ENCODE data around the gene PDE1A.

Gene PDE1A

DNA sequence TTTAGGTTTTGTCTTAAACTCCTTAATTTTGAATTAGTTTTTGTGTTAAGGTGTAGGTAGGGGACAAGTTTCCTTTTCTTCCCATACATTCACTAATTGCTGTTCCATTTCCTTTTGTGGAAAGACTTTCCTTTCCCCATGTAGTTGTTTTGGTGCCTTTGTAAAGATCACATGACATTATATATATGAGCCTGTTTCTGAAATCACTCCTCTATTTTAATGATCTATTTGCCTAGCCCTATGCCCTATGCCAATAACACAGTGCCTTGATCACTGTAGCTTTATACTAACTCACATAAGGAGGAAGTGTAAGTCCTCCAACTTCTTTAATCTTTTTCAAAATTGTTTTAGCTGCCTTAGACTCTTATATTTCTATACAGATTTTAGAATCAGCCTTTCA lies 229.3 kb downstream of the PDE1A start:
- DNase-seq (ENCODE audit: low read depth), result no peak

DNA sequence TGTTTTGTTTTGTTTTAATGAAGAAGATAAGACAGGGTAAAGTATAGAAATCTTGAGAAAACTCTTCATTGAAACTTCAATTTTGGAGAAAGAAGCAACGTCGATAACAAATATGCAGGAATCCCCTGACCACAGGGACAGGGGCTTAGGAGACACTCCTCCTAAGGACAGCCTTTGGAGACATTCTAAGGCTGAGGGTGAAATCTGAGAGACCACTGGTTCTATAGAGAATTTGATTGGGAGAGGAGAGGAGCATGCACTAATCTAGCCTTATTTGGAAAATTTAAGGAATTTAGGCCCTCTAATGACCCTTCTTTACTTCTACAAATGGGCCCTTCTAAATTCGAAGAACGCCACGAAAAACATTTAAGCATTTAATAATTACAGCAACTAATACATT lies 233.5 kb downstream of the PDE1A start:
- no peak for DNase-seq (ENCODE audit: low read depth)

DNA sequence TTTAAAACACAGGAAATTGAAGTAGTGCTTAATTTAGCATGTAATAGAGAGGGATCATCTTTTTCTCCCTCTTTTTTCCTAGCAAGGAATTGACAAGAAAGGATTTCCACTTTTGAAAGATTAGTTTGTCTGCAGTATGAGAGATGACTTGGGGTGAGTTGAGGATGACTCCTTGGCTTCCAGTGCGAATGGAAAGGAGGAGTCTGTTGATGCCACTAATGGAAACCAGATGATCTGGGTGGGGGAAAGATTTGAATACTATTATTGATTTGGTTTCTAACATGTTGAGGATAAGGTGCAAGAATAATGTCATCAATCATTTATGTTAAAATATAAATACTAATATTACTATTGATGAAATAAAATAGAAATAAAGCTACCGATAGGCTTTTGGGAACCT lies 235.8 kb downstream of the PDE1A start:
- DNase-seq (ENCODE audit: low read depth), result no peak

DNA sequence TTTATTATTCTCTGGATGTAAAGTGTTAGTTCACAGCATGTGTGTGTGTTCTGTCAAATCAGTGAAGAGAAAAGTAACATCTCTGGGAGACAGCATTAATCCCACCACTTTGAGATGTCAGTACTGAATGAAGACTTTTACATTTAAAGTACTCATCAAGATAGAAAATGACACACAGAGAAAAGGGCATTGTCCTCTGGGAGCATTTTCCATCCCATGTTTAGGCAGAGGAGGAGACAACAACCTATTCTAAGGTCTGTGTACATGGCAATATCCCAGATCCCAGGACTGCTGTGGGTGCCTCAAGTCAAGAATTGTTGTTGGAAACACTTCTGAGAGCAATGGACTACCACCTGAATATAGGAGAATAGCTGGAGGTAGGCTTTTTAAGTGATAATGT lies 239.7 kb downstream of the PDE1A start:
- DNase-seq (ENCODE audit: low read depth), result no peak

DNA sequence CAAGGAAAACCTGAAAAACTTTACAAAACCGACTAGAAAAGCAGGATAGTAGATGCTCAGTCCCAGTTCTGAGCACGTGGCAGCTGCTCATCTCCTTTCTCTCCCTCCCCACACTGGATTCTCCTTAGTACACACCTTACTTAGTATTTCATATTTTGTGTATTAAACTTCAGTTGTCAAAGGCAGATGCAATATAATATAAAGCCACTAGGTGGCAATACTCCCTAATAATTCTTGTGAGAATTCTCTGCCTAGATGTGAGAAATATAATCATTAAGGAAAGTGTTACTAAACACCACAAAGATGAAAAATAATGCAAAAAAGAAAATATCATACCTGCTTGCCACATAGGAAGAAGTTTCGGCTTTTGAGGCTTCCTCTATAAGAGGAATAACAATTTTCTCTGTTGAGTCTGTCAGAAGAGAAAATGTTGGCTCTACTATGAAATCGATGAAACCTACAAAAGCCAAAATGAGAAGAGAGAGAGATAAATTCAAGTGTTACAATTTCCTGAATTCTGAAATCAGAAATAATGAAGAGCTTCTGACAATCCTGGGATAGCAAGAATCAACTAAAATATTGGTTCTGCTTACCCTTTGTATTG lies 240.6 kb downstream of the PDE1A start:
- DNase-seq (ENCODE audit: low read depth), result peak; percentile 50

DNA sequence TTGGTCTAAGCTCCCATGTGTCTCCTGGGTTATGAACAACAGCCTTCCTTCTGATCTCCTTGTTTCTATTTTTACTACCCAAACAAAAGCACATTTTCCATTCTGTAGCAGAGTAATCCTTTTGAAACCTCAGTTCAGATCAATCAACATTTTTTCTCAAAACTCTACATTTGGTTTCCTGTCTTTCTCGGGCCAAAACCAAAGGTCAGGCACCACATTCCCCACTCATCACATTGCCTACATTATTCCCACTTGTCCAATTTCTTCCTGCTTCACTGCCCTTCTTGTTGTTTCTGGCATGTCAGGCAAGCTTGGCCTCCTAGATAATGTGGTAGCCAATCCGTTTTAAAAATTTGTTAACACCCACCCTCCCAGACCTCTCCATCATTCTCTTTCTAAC lies 244.4 kb downstream of the PDE1A start:
- no peak for DNase-seq (ENCODE audit: low read depth)

DNA sequence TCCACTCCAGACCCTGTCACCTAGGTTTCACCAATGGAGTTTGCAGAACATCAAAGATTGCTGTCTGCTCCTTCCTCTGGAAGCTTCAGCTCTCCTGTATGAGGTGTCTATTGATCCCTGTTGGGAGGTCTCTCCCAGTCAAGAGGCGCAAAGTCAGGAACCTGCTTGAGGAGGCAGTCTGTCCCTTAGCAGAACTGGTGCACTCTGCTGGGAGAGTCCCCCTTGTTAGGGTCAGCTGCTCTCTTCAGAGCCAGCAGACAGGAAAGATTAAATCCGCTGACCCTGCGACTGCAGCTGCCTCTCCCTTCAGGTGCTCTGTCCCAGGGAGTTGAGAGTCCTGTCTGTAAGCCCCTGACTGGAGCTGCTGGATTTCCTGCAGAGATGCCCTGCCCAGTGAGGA lies 245.5 kb downstream of the PDE1A start:
- DNase-seq (ENCODE audit: low read depth), result no peak

DNA sequence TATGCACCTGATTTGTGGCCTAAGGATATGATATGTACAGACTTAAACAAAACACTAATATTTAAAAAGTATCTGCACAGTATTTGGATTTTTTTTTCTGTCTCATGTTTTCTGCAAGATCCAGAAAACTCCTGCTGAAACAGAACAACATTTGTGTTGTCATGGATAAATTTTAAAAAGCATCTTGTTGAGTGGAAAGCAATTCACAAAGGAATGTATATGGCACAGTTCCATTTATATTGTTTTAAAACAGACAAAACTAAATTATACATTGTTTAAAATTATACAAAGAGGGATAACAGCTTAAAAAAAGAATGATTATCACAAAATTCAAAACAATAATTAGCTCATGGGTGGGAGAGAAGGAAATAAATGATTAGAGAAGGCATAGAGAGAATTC lies 247.7 kb downstream of the PDE1A start:
- DNase-seq (ENCODE audit: low read depth), result no peak

DNA sequence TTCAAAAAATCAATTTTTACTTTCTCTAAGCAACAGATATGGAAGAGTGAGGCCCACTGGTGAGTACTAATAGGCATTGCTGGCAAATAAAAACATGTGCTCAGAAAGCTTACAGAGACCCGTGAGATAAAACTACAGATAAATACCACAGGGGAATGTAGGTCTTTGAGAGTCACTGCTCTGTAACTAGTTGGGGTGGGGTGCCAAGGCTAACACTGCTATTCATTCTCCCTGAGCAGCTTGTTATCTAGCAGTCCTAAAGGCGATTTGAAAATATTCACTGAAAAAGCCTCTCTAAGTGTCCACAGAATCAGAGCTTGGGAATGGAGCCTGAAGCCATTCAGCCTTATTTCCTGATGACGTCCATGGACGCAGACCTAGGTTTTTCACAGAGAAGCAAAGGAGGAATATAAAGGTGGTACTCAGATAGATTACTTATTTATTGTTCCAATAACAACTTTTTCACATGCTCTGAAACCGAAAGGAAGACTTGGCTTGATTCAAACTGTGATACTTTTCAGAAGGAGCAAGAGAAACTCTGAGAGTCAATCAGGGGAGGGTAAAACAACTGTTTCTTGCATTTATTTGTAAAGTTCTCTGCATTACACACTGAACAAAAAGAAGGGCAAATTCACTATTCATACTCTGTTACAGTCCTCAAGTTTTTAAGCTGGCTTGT lies 252.8 kb downstream of the PDE1A start:
- DNase-seq (ENCODE audit: low read depth), result peak; percentile 15

DNA sequence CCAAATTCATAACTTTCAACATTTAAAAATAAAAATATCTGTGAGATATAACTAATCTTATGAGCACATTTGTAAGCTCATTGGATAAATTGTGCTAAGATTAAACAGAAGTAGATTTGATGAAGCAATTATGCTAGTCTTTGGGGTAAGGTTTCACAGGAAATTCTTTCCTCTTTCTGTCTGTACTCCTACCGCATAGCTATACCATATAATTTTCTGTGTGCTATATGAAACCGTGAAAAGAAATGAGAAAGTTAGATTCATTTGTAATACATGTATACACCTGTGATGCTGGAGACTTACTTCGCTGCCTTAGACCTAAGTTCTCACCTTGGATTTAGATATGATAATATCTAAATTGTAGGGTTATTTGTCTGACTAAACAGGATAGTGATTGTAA lies 256.5 kb downstream of the PDE1A start:
- DNase-seq (ENCODE audit: low read depth), result no peak

DNA sequence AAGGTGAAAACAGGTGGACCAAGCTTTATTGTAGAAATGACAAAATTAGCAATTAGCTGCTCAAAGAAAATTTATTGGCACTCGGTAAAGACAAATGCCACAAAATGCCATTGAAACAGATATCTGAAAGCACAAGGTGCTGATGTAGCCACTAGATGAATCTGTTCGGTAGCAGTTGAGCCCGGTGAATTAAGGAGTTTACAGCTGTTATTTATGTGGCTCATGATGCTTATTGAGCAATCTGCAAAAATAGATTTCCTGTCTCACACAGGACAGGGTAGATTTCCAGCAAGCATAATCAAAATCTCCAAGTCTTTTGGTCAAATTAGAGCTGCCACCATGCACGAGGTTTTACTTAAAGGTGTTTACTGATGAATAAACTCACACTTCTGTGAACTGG lies 259.0 kb downstream of the PDE1A start:
- DNase-seq (ENCODE audit: low read depth), result no peak

DNA sequence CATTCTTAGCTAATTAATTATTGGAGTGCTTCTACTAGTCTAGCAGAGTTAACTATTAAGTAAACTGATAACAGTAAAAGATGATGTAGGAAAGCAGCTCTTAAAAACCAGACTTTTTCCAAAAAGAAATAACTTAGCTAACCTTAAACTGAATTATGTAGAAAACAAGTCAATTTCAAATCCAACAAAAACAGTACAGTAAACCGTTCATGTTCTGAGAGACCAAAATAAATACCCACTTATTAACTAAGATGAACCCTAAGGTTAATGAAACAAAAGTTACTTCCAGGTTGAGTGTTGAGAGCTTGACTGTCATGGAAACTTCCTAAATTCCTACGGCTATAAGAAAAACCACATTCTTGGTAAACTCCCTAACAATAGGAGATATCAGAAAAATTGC lies 260.0 kb downstream of the PDE1A start:
- no peak for DNase-seq (ENCODE audit: low read depth)

DNA sequence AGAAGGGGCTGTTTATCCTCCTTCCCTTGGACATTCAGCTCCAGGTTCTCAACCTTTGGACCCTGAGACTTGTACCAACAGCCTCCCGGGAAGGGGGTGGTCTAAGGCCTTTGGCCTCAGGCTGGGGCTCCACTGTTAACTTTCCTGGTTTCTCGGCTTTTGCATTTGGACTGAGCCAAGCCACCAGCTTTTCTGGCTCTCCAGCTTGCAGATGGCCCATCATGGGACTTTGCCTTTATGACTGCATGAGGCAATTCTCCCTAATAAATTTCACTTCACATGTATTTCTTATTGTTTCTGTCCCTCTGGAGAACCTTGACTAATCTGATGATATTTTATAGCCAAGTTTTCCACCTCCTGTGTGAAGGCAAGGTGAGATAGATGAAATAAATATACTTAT lies 260.4 kb downstream of the PDE1A start:
- DNase-seq (ENCODE audit: low read depth), result no peak

DNA sequence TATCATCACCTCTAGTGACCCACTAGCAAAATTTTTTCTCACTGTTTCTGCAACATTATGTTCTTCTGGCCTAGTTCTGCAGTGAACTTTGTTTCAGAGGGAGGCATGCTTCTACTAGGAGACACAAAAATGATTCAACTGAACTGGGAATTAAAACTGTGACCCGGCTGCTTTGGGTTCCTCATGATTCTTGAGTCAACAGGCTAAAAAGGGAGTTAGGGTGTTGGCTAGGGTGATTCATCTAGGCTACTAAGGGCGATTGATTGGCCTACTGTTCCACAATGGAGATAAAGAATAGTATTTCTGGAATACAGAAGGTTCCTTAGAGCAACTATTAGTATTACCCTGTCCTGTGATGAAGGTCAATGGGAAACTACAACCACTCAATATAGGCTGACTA lies 261.6 kb downstream of the PDE1A start:
- DNase-seq (ENCODE audit: low read depth), result no peak

DNA sequence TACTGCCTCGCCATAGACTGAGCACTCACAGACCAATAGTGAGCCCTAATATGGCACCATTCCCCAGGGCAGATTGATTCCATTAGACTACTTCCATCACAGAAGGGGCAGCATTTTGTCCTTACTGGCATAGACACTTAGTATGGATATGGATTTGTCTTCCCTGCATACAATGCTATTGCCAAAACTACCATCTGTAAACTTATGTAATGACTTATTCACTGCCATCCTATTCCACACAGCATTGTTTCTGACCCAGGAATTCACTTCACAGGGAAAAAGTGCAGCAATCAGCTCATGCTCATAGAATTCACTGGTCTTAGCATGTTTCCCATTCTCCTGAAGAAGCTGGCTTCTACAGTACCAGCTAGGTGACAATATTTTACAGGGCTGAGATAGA lies 262.1 kb downstream of the PDE1A start:
- DNase-seq (ENCODE audit: low read depth), result no peak

DNA sequence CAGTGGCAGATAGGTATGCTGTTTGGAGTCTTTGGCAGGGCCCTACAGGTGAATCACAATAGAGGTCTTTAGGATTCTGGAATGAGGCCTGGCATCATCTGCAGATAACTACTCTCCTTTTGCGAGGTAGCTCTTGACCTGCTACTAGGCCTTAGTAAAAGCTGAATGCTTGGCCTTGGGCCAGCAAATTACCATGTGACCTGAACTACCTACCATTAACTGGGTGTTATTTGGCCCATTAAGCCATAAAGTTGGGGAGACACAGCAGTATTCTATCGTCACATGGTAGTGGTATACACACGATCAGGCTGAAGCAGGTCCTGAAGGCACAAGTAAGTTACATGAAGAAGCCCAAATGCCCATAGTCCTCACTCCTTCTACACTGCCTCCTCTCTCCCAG lies 263.0 kb downstream of the PDE1A start:
- no peak for DNase-seq (ENCODE audit: low read depth)

DNA sequence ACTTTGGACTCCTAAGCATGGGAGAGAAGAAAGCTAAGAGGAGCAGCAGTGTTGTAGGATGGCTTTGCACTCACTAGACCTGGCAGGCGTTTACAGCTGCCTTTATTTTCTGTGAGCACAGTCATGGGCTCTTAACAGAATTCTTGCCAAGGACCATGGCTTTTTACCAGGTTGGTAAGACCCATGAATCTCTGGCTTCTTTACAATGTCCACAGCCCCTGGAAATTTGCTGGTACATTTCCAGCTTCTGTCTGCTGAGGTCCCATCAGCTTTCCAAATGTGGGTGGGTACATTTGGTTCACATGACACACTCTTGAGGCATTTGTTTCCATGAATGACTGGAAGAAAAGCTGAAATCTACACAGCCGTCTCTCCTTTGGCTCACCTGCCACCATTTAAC lies 278.5 kb downstream of the PDE1A start:
- DNase-seq (ENCODE audit: low read depth), result peak; percentile 21

DNA sequence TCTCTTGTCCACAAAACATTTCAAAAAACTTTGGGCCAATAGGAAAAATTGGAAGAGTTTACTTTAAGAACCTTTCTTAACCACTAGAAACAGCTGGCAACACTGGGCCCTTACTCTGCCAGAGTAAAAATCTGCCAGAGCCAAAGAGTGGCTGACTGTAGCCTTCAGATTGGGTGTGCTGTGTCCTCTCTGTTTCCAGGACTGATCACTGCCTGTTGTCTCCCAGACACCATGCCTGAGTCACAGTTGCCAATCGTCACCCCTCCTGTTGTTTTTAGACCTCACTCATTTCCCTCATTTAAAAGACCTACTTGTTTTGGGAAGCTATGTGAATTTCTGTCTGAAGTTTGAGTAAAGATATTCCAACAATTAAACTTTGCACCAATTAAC lies 282.1 kb downstream of the PDE1A start:
- DNase-seq (ENCODE audit: low read depth), result peak; percentile 23

DNA sequence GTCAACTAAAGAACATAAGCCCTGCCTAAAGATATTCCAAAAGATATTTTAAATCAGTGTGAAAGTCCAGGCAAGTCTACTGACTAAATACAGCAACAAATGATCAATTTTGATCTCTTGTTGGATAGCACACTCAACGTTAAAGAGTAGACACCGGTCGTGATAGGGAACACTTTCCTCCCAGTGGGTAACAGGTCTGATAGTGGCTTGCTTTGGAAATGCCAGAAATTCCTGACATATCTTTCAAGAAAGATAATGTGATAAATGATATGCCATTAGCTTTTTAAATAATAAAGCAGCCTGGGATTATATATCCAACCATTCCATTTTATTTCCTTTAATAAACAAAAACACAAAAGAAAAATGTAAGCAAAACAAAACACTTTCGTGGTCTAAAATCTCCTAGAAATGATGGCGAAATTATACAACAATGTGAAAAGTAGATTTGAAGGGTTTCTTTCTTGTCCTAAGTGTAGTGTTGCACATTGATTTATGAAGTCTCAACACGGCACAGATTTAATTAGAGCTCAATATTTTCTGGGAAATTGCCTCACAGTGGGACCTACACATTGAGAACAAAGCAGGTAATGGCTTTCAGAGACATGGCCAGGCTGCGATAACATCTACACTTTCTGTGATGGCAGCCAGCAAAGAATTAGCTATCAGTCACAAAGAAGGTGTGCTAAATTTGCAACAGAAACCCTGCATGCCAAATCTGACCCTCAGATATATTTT lies 282.6 kb downstream of the PDE1A start:
- no peak for DNase-seq (ENCODE audit: low read depth)

DNA sequence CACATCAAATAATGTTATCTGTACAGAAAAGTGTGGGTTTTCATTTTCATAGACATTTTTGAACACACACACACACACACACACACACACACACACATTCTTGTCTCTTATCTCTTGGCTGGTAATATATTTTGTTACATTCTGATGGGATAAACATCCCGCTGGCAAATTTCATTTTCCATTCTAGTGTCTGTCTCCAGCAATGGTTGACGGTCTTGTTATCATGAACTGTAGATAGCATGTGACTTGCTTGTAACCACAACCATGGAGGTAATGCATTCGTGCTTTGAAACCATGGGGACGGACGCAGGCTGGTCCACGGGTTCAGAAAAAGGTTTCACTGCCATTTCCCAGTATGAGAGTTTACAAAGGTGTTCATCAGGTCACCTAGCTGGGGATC lies 284.8 kb downstream of the PDE1A start:
- no peak for DNase-seq (ENCODE audit: low read depth)

DNA sequence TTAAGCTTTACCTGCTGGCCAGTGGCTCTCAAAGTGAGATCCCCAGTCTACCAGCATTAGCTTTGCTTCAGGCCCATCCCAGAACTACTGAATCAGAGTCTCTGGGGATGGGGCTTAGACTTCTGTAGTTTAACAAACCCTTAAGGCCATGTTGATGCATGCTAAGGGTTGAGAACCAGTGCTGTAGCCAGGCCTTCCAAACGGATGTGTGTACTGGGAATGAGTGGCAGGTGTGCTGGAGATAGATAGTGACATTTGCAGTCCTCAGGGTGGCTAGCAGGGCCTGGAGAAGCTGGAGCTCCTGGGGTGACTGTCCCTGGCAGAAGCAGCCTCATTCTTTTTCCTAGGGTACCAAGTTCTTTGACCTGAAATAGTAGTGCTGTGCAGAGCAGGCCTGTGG lies 292.6 kb downstream of the PDE1A start:
- no peak for DNase-seq (ENCODE audit: low read depth)

DNA sequence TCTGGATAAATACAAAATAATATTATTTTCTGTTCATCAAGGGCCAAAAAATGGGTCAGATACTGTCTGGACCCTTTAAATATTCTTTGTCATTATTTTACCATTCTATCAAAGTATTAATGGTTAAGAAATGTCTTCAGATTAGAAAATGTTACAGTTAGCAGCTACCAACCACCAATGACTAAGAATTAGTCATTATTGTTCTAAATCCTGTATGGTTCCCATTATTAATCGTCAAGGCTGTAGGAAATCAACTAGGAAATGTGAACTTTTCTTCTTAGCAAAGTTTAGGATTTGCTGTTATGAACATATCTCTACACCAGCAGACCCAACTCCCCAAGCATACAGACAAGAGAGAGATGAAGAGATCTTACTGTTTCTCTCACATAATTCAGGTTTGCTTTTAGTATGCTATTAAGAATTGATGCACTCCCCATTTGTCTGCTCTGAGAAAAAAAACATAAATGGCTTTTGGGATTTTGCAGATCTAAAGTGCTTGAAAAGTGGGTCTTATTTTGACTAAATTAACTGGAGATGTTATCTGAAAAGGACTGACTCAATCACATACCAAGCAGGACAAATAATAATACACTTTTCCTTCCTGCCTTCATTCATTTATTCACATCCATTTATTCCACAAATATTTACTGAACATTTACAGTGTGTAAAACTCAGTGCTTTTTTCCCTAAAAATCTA lies 293.5 kb downstream of the PDE1A start:
- peak; percentile 57 for DNase-seq (ENCODE audit: low read depth)

DNA sequence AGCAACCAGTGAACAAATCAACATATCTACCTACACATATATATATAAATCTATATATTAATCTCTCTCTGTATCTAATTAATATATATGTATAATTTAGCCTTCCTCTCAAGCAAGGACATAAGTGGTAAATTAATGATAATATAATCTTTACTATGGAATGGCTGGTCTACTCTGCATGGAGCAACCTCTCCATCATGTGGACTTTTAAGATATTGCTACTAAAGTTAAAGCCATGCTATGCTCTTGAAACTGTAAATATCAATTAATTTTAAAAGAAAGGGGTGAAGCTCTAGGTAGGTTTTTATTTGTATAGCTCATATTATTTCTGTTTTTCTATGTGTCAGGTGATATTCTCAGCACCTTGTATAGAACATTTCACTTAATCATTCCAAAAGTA lies 294.2 kb downstream of the PDE1A start:
- peak; percentile 41 for DNase-seq (ENCODE audit: low read depth)

All from EH (cell line).